PC-9 (cell line): ENCODE measurements around the gene RRP1. TPM values are rescaled to one million over a fixed set of nuclear protein-coding genes. Genes with fewer than 3 reads are reported as not detected.
A peak's percentile ranks its signal among the peaks of the same experiment; 100 is the strongest.

Experiments
- BruUV-seq: library from RNA; stranded (reverse); fragments of 400-500 nt; replicated peaks from 2 replicates; lab custom pipeline; 2021; lab: Mats Ljungman, UMichigan
- CTCF ChIA-PET: fragments of 300-600 bp; sonication (Branson Sonifier 250); formaldehyde crosslinking; loops from one replicate; lab custom pipeline; 2022; ENCODE audit warnings: antibody characterized with exemption; lab: Charles Lee
- POLR2A ChIA-PET: fragments of 300-600 bp; sonication (Branson Sonifier 250); formaldehyde crosslinking; loops from one replicate; lab custom pipeline; 2022; ENCODE audit warnings: antibody characterized with exemption; ENCODE audit not compliant: unreplicated experiment; lab: Charles Lee
- DNase-seq, 2 experiments: peaks; one replicate each; pipeline versions ENCODE4 v3.0.0 to v3.0.0-alpha.2; 2015 to 2022; ENCODE audit warnings: mixed read lengths in 1 of 2
- H2AFZ ChIP-seq: fragments of 200-600 bp; sonication (generic); 2 replicates; pipeline ENCODE4 v1.8.1; 2017; ENCODE audit warnings: antibody characterized with exemption
- H3F3A ChIP-seq: fragments of 200-600 bp; sonication (generic); 2 replicates; pipeline ENCODE4 v1.8.1; 2017; ENCODE audit warnings: antibody characterized with exemption, mild to moderate bottlenecking, low read depth; ENCODE audit not compliant: insufficient read depth
- H3K27ac ChIP-seq: fragments of 200-600 bp; sonication (generic); 2 replicates; pipeline ENCODE4 v1.6.1; 2016; ENCODE audit warnings: mixed run types
- H3K27me3 ChIP-seq: fragments of 200-600 bp; sonication (generic); 2 replicates; pipeline ENCODE4 v1.6.1; 2016; ENCODE audit warnings: low read depth, mixed run types; ENCODE audit not compliant: insufficient read depth
- H3K36me3 ChIP-seq: fragments of 200-600 bp; sonication (generic); 2 replicates; pipeline ENCODE4 v1.6.1; 2016; ENCODE audit warnings: low read depth, mixed run types
- H3K4me1 ChIP-seq: fragments of 200-600 bp; sonication (generic); replicated peaks from 2 replicates; pipeline ENCODE4 v1.6.1; 2016; ENCODE audit warnings: mixed run types; ENCODE audit not compliant: insufficient read depth
- H3K4me2 ChIP-seq: fragments of 200-600 bp; sonication (generic); 2 replicates; pipeline ENCODE4 v1.6.1; 2017; ENCODE audit warnings: mixed run types
- H3K4me3 ChIP-seq: fragments of 200-600 bp; sonication (generic); 2 replicates; pipeline ENCODE4 v1.6.1; 2016; ENCODE audit warnings: mixed run types
- H3K79me2 ChIP-seq: fragments of 200-600 bp; sonication (generic); 2 replicates; pipeline ENCODE4 v1.6.1; 2017; ENCODE audit warnings: low read depth, mixed run types
- H3K9me2 ChIP-seq: fragments of 200-600 bp; sonication (generic); 2 replicates; pipeline ENCODE4 v1.8.1; 2017; ENCODE audit warnings: mild to moderate bottlenecking; ENCODE audit not compliant: insufficient read depth
- H3K9me3 ChIP-seq: fragments of 200-600 bp; sonication (generic); 2 replicates; pipeline ENCODE4 v1.8.1; 2016; ENCODE audit warnings: low read depth; ENCODE audit not compliant: insufficient read depth
- H4K20me1 ChIP-seq: fragments of 200-600 bp; sonication (generic); 2 replicates; pipeline ENCODE4 v1.8.1; 2017; ENCODE audit not compliant: insufficient read depth
- CTCF ChIP-seq: fragments of 200-600 bp; sonication (generic); conservative IDR thresholded peaks from 2 replicates; pipeline ENCODE4 v1.6.1; 2017; ENCODE audit warnings: mixed run types, antibody characterized with exemption, mild to moderate bottlenecking, moderate library complexity
- EZH2 ChIP-seq: fragments of 200-600 bp; sonication (generic); IDR thresholded peaks from 2 replicates; pipeline ENCODE4 v1.8.0; 2017; ENCODE audit warnings: antibody characterized with exemption, low read depth
- intact Hi-C: fragments of 100-400 bp; cut with micrococcal nuclease; formaldehyde crosslinking; loops from one replicate; pipeline ENCODE4 v1.10.0; 2022; ENCODE audit not compliant: unreplicated experiment
- total RNA-seq: library from RNA; stranded (reverse); gene quantifications from 2 replicates; pipeline ENCODE4 v1.2.3, GENCODE V29; 2021

Gene RRP1
- total RNA-seq, 1 experiment from 2014 or later = 24.9 TPM

- intact Hi-C loops = no loop called here
- Histone ChIP-seq H3K27me3 (no peaks in the 10 kb centered on the region), H3K9me3 (no peaks in the 10 kb centered on the region), H3K36me3 (no peaks in the 10 kb centered on the region), H3K79me2 (no peaks in the 10 kb centered on the region), H3F3A (peaks cover 29% of the 10 kb centered on the region), H3K27ac (no peak overlapping the region), H3K4me2 (no peak overlapping the region), H4K20me1 (no peaks in the 10 kb centered on the region), H3K4me3 (no peak overlapping the region), H3K9me2 (no peaks in the 10 kb centered on the region), H3K4me1 (0 out of 2 replicates have a peak, but pooled peaks cover under 1% of the 10 kb centered on the region), H2AFZ (no peak overlapping the region)
- no peak for DNase-seq
- CTCF ChIA-PET = no interaction called here
- no TSS peak for BruUV-seq
- TF ChIP-seq EZH2 (no peak), CTCF (no peak)
- POLR2A ChIA-PET = no interaction called here
These were observed 27.5 kb upstream of the RRP1 start for GRCh38 chr21:43761886-43762285.

GRCh38 chr21:43762303-43763128 lies 26.9 kb upstream of the RRP1 start:
- H3K27ac ChIP-seq = no peak overlapping the region

GRCh38 chr21:43763901-43764523 lies 25.4 kb upstream of the RRP1 start:
- H3K9me2 ChIP-seq = no peaks in the 10 kb centered on the region
- H3K79me2 ChIP-seq = no peaks in the 10 kb centered on the region
- BruUV-seq = no TSS peak
- no peaks in the 10 kb centered on the region for H3K9me3 ChIP-seq
- ChIA-PET CTCF (no interaction called here), POLR2A (interaction anchor here (0.7 kb wide), 1 partner anchor 133 kb away, joined by 3 read pairs; no protein-coding TSS in a partner anchor)
- peaks cover 20% of the 10 kb centered on the region for H3K4me1 ChIP-seq
- H3K27ac ChIP-seq = peak overlapping the region; percentile 47
- no peak for DNase-seq
- H2AFZ ChIP-seq = no peak overlapping the region
- H4K20me1 ChIP-seq = no peaks in the 10 kb centered on the region
- H3K4me3 ChIP-seq = no peak overlapping the region
- H3F3A ChIP-seq = peaks cover 40% of the 10 kb centered on the region
- no peaks in the 10 kb centered on the region for H3K27me3 ChIP-seq
- intact Hi-C loops = no loop called here
- TF ChIP-seq CTCF (no peak), EZH2 (no peak)
- no peaks in the 10 kb centered on the region for H3K36me3 ChIP-seq
- H3K4me2 ChIP-seq = no peak overlapping the region

More at GRCh38 chr21:43762303-43763128, 26.9 kb upstream of the RRP1 start:
- no peaks in the 10 kb centered on the region for H3K9me3 ChIP-seq
- ChIA-PET CTCF (no interaction called here), POLR2A (no interaction called here)
- no peaks in the 10 kb centered on the region for H3K9me2 ChIP-seq
- H4K20me1 ChIP-seq = no peaks in the 10 kb centered on the region
- no peaks in the 10 kb centered on the region for H3K27me3 ChIP-seq
- H3K36me3 ChIP-seq = no peaks in the 10 kb centered on the region
- H3K4me3 ChIP-seq = no peak overlapping the region
- BruUV-seq = no TSS peak
- H3K4me1 ChIP-seq = peaks cover 7% of the 10 kb centered on the region
- peaks cover 33% of the 10 kb centered on the region for H3F3A ChIP-seq
- TF ChIP-seq CTCF (no peak), EZH2 (no peak)
- no peak overlapping the region for H2AFZ ChIP-seq
- peak in 1 of 2 experiments; percentile 44 for DNase-seq
- no peaks in the 10 kb centered on the region for H3K79me2 ChIP-seq
- H3K4me2 ChIP-seq = no peak overlapping the region
- intact Hi-C loops = no loop called here
